Measurements from ENCODE around the gene MAP1LC3B2.

Gene MAP1LC3B2

GRCh38 chr12:116597886-116598285 is 38.7 kb downstream of the MAP1LC3B2 start:
- Histone ChIP-seq H2AFZ (ENCODE audit: low read depth, low read length) (no peak overlapping the region), H3K79me1 (replicated peaks; ENCODE audit: low read length, poor library complexity, severe bottlenecking) (no peaks in the 10 kb centered on the region), H3K4me2 (ENCODE audit: low read length, poor library complexity, severe bottlenecking) (no peak overlapping the region), H3K14ac (ENCODE audit: low read length in 2 of 2) (no peak overlapping the region), H2AK5ac (ENCODE audit: low read length, severe bottlenecking) (no peak overlapping the region), H3K4me1 (ENCODE audit: control insufficient read depth, insufficient read depth, low read depth, low read length) (peaks cover 6% of the 10 kb centered on the region), H4K8ac (ENCODE audit: low read length) (no peak overlapping the region), H3K4ac (ENCODE audit: low read depth in 1 of 2, low read length in 2 of 2) (no peak overlapping the region), H2BK15ac (ENCODE audit: low read depth, poor library complexity, severe bottlenecking) (no peak overlapping the region), H3K27ac (ENCODE audit: low read length, poor library complexity, severe bottlenecking) (no peak overlapping the region), H3K4me3 (ENCODE audit: insufficient read depth in 1 of 2, low read depth in 1 of 2, low read length in 2 of 2) (no peak overlapping the region), H3K27me3 (ENCODE audit: control insufficient read depth in 1 of 2, insufficient read depth in 1 of 2, low read length in 2 of 2) (no peaks in the 10 kb centered on the region), H2BK5ac (ENCODE audit: low read depth, low read length, poor library complexity, severe bottlenecking) (no peak overlapping the region), H2BK120ac (ENCODE audit: low read depth, low read length) (no peak overlapping the region), H3K23ac (ENCODE audit: low read length in 2 of 2) (no peak overlapping the region), H2BK12ac (ENCODE audit: low read length in 2 of 2) (peak overlapping the region in 1 of 2 experiments; percentile 47), H4K91ac (ENCODE audit: low read length) (no peak overlapping the region), H3K9me3 (ENCODE audit: control insufficient read depth, low read length) (no peaks in the 10 kb centered on the region), H3K9ac (ENCODE audit: low read length) (peak overlapping the region; percentile 91), H3K18ac (ENCODE audit: low read depth in 1 of 2, low read length in 2 of 2) (no peak overlapping the region), H3K36me3 (ENCODE audit: control insufficient read depth in 1 of 2, insufficient read depth in 2 of 2, low read depth in 1 of 2, low read length in 2 of 2) (no peaks in the 10 kb centered on the region)
- DNase-seq: no peak
- 34% methylated on average over 1 of the region's 1 CpG for WGBS

DNA sequence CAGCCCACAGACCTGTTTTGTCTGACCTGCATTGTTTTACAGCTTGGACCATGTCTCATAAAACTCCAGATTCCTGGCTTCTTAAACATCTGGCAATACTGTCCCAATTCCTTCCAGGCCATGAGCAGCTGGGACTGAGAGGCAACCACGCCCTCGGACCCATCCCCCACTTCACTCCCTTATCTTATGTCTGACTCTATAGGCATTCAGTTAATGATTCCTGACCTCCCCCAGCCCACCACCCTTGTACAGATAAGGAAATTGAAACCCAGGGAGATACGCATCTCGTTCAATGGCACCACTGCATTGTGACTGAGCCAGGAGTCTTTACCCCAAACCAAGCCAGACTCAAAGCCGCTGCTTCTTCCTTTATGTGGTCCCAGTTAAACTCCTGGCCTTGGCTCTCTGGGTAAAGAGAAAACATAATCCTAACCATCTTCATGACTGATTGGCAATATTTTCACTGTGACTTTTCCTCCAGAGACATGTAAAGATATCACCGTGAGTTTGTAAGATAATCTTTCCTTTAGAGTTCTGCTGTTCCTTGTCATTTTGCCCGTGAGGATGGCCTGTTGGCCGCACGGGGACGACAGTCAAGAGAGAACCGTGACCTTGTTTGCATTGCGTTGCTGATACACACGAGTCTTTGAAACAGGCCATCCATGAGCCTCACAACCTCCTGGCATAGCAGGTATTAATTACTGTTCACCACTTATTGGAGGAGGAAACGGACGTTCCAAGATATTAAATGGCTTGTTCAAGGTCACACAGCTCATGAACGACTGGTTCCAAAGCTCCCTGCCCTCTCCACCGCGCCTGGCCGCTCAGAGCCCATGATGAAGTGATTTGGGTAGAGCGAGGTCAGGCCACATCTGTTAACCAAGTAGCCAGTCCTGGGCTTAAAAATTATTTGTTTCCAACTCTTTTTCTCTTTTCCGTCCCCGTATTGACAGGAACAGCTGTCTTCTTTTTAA is 39.4 kb downstream of the MAP1LC3B2 start:
- Histone ChIP-seq H3K4me2 (ENCODE audit: low read length, poor library complexity, severe bottlenecking) (no peak overlapping the region), H3K79me1 (replicated peaks; ENCODE audit: low read length, poor library complexity, severe bottlenecking) (no peaks in the 10 kb centered on the region), H3K4me3 (ENCODE audit: insufficient read depth in 1 of 2, low read depth in 1 of 2, low read length in 2 of 2) (peak overlapping the region in 1 of 2 experiments; percentile 62), H2BK12ac (ENCODE audit: low read length in 2 of 2) (peak overlapping the region; percentile 44 to 67), H2BK5ac (ENCODE audit: low read depth, low read length, poor library complexity, severe bottlenecking) (no peak overlapping the region), H3K23ac (ENCODE audit: low read length in 2 of 2) (no peak overlapping the region), H3K14ac (ENCODE audit: low read length in 2 of 2) (no peak overlapping the region), H2AK5ac (ENCODE audit: low read length, severe bottlenecking) (no peak overlapping the region), H2BK120ac (ENCODE audit: low read depth, low read length) (peak overlapping the region; percentile 0), H3K9ac (ENCODE audit: low read length) (peak overlapping the region; percentile 91), H3K36me3 (ENCODE audit: control insufficient read depth in 1 of 2, insufficient read depth in 2 of 2, low read depth in 1 of 2, low read length in 2 of 2) (no peaks in the 10 kb centered on the region), H2BK15ac (ENCODE audit: low read depth, poor library complexity, severe bottlenecking) (peak overlapping the region; percentile 38), H3K9me3 (ENCODE audit: control insufficient read depth, low read length) (no peaks in the 10 kb centered on the region), H3K4ac (ENCODE audit: low read depth in 1 of 2, low read length in 2 of 2) (no peak overlapping the region), H3K4me1 (ENCODE audit: control insufficient read depth, insufficient read depth, low read depth, low read length) (peaks cover 6% of the 10 kb centered on the region), H4K91ac (ENCODE audit: low read length) (no peak overlapping the region), H3K18ac (ENCODE audit: low read depth in 1 of 2, low read length in 2 of 2) (no peak overlapping the region), H3K27ac (ENCODE audit: low read length, poor library complexity, severe bottlenecking) (no peak overlapping the region), H2AFZ (ENCODE audit: low read depth, low read length) (no peak overlapping the region), H4K8ac (ENCODE audit: low read length) (peak overlapping the region; percentile 66), H3K27me3 (ENCODE audit: control insufficient read depth in 1 of 2, insufficient read depth in 1 of 2, low read length in 2 of 2) (no peaks in the 10 kb centered on the region)
- WGBS: 71% methylated on average over 22 of the region's 22 CpGs
- no peak for DNase-seq

- DNase-seq: peak; percentile 80
Observed at GRCh38 chr12:116599285-116600136, 40.3 kb downstream of the MAP1LC3B2 start.

More at GRCh38 chr12:116599285-116600136, 40.3 kb downstream of the MAP1LC3B2 start:
- peak overlapping the region in 1 of 2 experiments; percentile 80 for H2BK12ac ChIP-seq (ENCODE audit: low read length in 2 of 2)
- H2BK120ac ChIP-seq (ENCODE audit: low read depth, low read length): peak overlapping the region; percentile 0
- peak overlapping the region; percentile 32 for H2AFZ ChIP-seq (ENCODE audit: low read depth, low read length)
- no peak overlapping the region for H3K27ac ChIP-seq (ENCODE audit: low read length, poor library complexity, severe bottlenecking)
- H3K4me2 ChIP-seq (ENCODE audit: low read length, poor library complexity, severe bottlenecking): peak overlapping the region; percentile 53
- no peak overlapping the region for H2AK5ac ChIP-seq (ENCODE audit: low read length, severe bottlenecking)
- H3K4me3 ChIP-seq (ENCODE audit: insufficient read depth in 1 of 2, low read depth in 1 of 2, low read length in 2 of 2): peak overlapping the region in 1 of 2 experiments; percentile 62
- H3K23ac ChIP-seq (ENCODE audit: low read length in 2 of 2): no peak overlapping the region
- peak overlapping the region; percentile 66 for H4K8ac ChIP-seq (ENCODE audit: low read length)
- H3K4ac ChIP-seq (ENCODE audit: low read depth in 1 of 2, low read length in 2 of 2): peak overlapping the region in 1 of 2 experiments; percentile 87
- peak overlapping the region; percentile 52 for H4K91ac ChIP-seq (ENCODE audit: low read length)
- H3K9me3 ChIP-seq (ENCODE audit: control insufficient read depth, low read length): no peaks in the 10 kb centered on the region
- H2BK5ac ChIP-seq (ENCODE audit: low read depth, low read length, poor library complexity, severe bottlenecking): peak overlapping the region; percentile 71
- peaks cover 6% of the 10 kb centered on the region for H3K4me1 ChIP-seq (ENCODE audit: control insufficient read depth, insufficient read depth, low read depth, low read length)
- no peaks in the 10 kb centered on the region for H3K27me3 ChIP-seq (ENCODE audit: control insufficient read depth in 1 of 2, insufficient read depth in 1 of 2, low read length in 2 of 2)
- WGBS: 27% methylated on average over 17 of the region's 30 CpGs
- H2BK15ac ChIP-seq (ENCODE audit: low read depth, poor library complexity, severe bottlenecking): no peak overlapping the region
- no peak overlapping the region for H3K14ac ChIP-seq (ENCODE audit: low read length in 2 of 2)
- H3K36me3 ChIP-seq (ENCODE audit: control insufficient read depth in 1 of 2, insufficient read depth in 2 of 2, low read depth in 1 of 2, low read length in 2 of 2): no peaks in the 10 kb centered on the region
- no peaks in the 10 kb centered on the region for H3K79me1 ChIP-seq (replicated peaks; ENCODE audit: low read length, poor library complexity, severe bottlenecking)
- peak overlapping the region in 1 of 2 experiments; percentile 64 for H3K18ac ChIP-seq (ENCODE audit: low read depth in 1 of 2, low read length in 2 of 2)
- peak overlapping the region; percentile 91 for H3K9ac ChIP-seq (ENCODE audit: low read length)
